Endodermal cell (in vitro differentiated cells): ENCODE measurements around the gene GPLD1. TPM values are rescaled to one million over a fixed set of nuclear protein-coding genes. Genes with fewer than 3 reads are reported as not detected.

ENCODE experiments used
- DNase-seq: peaks from one replicate; pipeline ENCODE4 v3.0.0-alpha.2; 2017
- H3K27ac ChIP-seq: 2 replicates; pipeline ENCODE4 v1.5.1; 2013; ENCODE audit warnings: mild to moderate bottlenecking, low read depth, low read length, moderate library complexity
- H3K27me3 ChIP-seq: 2 replicates; pipeline ENCODE4 v1.6.1; 2013; ENCODE audit warnings: mild to moderate bottlenecking, low read length, moderate library complexity; ENCODE audit not compliant: insufficient read depth, control insufficient read depth, poor library complexity, severe bottlenecking
- H3K36me3 ChIP-seq: 2 replicates; pipeline ENCODE4 v1.7.0; 2013; ENCODE audit warnings: mild to moderate bottlenecking, low read length, moderate library complexity; ENCODE audit not compliant: control insufficient read depth, insufficient read depth
- H3K4me1 ChIP-seq: one replicate; pipeline ENCODE4 v1.7.0; 2013; ENCODE audit warnings: low read length; ENCODE audit not compliant: control insufficient read depth, insufficient read depth
- H3K4me3 ChIP-seq: 2 replicates; pipeline ENCODE4 v1.5.1; 2013; ENCODE audit warnings: mild to moderate bottlenecking, low read length, moderate library complexity
- H3K9ac ChIP-seq: 2 replicates; pipeline ENCODE4 v1.6.1; 2013; ENCODE audit warnings: mild to moderate bottlenecking, low read length, moderate library complexity; ENCODE audit not compliant: poor library complexity, severe bottlenecking; ENCODE audit errors: extremely low read depth
- H3K9me3 ChIP-seq: 2 replicates; pipeline ENCODE4 v1.6.1; 2013; ENCODE audit warnings: mild to moderate bottlenecking, low read length, moderate library complexity; ENCODE audit not compliant: control insufficient read depth
- H3K27ac Mint-ChIP-seq: 2 replicates; pipeline ENCODE4 v1.8.0; 2020; ENCODE audit warnings: mixed read lengths
- H3K27me3 Mint-ChIP-seq: 2 replicates; pipeline ENCODE4 v1.8.0; 2021; ENCODE audit warnings: mild to moderate bottlenecking, mixed read lengths; ENCODE audit not compliant: insufficient read depth
- H3K36me3 Mint-ChIP-seq: 2 replicates; pipeline ENCODE4 v1.8.0; 2020; ENCODE audit warnings: low read depth, mixed read lengths
- H3K4me1 Mint-ChIP-seq: 2 replicates; pipeline ENCODE4 v1.8.0; 2020; ENCODE audit warnings: mixed read lengths
- H3K4me3 Mint-ChIP-seq: 2 replicates; pipeline ENCODE4 v1.8.0; 2020; ENCODE audit warnings: mild to moderate bottlenecking, moderate library complexity, mixed read lengths
- H3K9me3 Mint-ChIP-seq: 2 replicates; pipeline ENCODE4 v1.8.0; 2020; ENCODE audit warnings: mild to moderate bottlenecking, mixed read lengths
- WGBS, 2 experiments: methylation state at CpG; one replicate each; pipeline versions ENCODE4 v1.1.5 to v1.1.7; 2013; ENCODE audit warnings: missing lambda C conversion rate in 2 of 2, mixed read lengths in 1 of 2; ENCODE audit not compliant: insufficient coverage in 1 of 2, insufficient read length in 1 of 2; 5-methylcytosine and 5-hydroxymethylcytosine counted together
- total RNA-seq, 2 donors: library from RNA; stranded (reverse); fragmentation: NEBNext Ultra II Directional in 1 of 2; extraction: Animal tissue kit (Norgen Biotek cat#: 25700) in 1 of 2; gene quantifications; 2 replicates in 1 of 2; 3 replicates in 1 of 2; pipeline ENCODE4 v1.2.1, GENCODE V29; 2021
- TF ChIP-seq, protein P1 (sequence below): fragments of 200-600 bp; sonication (generic); conservative IDR thresholded peaks from 2 replicates; pipeline ENCODE4 v1.5.0; 2021; ENCODE audit warnings: antibody characterized with exemption, mild to moderate bottlenecking

Gene GPLD1
- total RNA-seq, 2 donors from 2014 or later: 5.3 to 7.5 TPM

GRCh38 chr6:24522228-24523176 lies 33.1 kb upstream of the GPLD1 start:
- no peak overlapping the region for H3K27ac Mint-ChIP-seq
- no peak for DNase-seq
- Histone ChIP-seq H3K4me3 (no peak overlapping the region), H3K27me3 (no peaks in the 10 kb centered on the region), H3K27ac (peak overlapping the region; percentile 21), H3K9ac (no peak overlapping the region), H3K9me3 (no peaks in the 10 kb centered on the region), H3K4me1 (no peaks in the 10 kb centered on the region), H3K36me3 (no peaks in the 10 kb centered on the region)
- no peak overlapping the region for H3K4me3 Mint-ChIP-seq
- no peaks in the 10 kb centered on the region for H3K36me3 Mint-ChIP-seq
- H3K4me1 Mint-ChIP-seq: no peaks in the 10 kb centered on the region
- TF ChIP-seq, protein P1, sequence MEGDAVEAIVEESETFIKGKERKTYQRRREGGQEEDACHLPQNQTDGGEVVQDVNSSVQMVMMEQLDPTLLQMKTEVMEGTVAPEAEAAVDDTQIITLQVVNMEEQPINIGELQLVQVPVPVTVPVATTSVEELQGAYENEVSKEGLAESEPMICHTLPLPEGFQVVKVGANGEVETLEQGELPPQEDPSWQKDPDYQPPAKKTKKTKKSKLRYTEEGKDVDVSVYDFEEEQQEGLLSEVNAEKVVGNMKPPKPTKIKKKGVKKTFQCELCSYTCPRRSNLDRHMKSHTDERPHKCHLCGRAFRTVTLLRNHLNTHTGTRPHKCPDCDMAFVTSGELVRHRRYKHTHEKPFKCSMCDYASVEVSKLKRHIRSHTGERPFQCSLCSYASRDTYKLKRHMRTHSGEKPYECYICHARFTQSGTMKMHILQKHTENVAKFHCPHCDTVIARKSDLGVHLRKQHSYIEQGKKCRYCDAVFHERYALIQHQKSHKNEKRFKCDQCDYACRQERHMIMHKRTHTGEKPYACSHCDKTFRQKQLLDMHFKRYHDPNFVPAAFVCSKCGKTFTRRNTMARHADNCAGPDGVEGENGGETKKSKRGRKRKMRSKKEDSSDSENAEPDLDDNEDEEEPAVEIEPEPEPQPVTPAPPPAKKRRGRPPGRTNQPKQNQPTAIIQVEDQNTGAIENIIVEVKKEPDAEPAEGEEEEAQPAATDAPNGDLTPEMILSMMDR: no peak
- no peaks in the 10 kb centered on the region for H3K27me3 Mint-ChIP-seq
- WGBS, 2 experiments: 80 to 83% methylated on average over 11 to 13 of the region's 13 CpGs
- no peaks in the 10 kb centered on the region for H3K9me3 Mint-ChIP-seq

GRCh38 chr6:24520929-24521546 lies 31.7 kb upstream of the GPLD1 start:
- H3K36me3 Mint-ChIP-seq: peaks cover under 1% of the 10 kb centered on the region
- Histone ChIP-seq H3K9ac (no peak overlapping the region), H3K4me3 (no peak overlapping the region), H3K9me3 (no peaks in the 10 kb centered on the region), H3K27ac (no peak overlapping the region), H3K27me3 (no peaks in the 10 kb centered on the region), H3K36me3 (no peaks in the 10 kb centered on the region), H3K4me1 (no peaks in the 10 kb centered on the region)
- no peaks in the 10 kb centered on the region for H3K4me1 Mint-ChIP-seq
- H3K27ac Mint-ChIP-seq: no peak overlapping the region
- 15 to 24% methylated on average over 5 to 6 of the region's 6 CpGs for WGBS, 2 experiments
- peak; percentile 87 for DNase-seq
- TF ChIP-seq, protein P1: peak; percentile 89
- no peak overlapping the region for H3K4me3 Mint-ChIP-seq
- H3K9me3 Mint-ChIP-seq: no peaks in the 10 kb centered on the region
- no peaks in the 10 kb centered on the region for H3K27me3 Mint-ChIP-seq

DNA sequence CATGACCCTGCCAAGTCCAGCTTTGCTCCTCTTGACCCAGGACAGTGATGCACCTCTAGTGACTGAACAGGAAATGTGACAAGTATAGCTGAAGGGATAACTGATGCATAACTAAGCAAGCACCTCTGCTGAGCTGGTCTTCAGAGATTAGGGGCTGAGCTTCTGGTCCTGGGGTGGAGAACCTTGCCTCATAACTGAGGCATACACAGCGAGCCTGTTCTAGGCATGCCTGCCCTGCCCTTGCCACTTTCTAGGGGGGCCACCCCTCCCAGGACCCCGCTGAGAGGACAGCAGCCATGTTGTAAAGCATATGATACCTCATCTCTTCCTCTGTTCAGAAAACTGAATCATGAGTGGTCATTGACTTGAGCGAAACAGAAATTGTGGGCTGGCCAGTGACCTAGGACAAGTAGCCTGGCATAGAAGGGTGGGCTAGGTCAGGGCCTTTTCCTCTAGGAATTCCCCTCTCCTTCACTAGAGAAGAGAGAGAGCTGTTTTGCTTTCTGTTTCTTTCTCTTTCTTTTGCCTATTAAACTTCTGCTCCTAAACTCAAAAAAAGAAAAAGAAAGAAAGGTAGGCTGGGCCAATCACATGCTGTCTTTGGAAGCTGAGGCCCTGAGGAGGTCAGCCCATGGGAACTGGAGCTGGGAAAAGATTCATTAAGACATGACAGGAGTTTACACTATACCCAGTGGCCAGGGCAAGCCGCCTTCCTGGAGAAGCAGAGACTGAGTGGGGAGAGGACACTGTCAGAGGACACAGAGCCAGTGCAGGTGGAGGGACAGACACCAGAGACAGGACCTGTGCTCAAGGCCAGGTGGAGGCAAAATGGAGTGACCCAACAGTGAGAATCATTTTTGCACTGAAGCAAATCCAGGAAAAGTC lies 28.5 kb upstream of the GPLD1 start:
- H3K4me1 Mint-ChIP-seq: no peaks in the 10 kb centered on the region
- Histone ChIP-seq H3K9ac (no peak overlapping the region), H3K27me3 (no peaks in the 10 kb centered on the region), H3K4me3 (no peak overlapping the region), H3K36me3 (no peaks in the 10 kb centered on the region), H3K4me1 (no peaks in the 10 kb centered on the region), H3K9me3 (no peaks in the 10 kb centered on the region), H3K27ac (no peak overlapping the region)
- no peaks in the 10 kb centered on the region for H3K27me3 Mint-ChIP-seq
- TF ChIP-seq, protein P1: no peak
- DNase-seq: no peak
- no peak overlapping the region for H3K4me3 Mint-ChIP-seq
- WGBS, 2 experiments: 94 to 100% methylated on average over 2 to 4 of the region's 4 CpGs
- H3K27ac Mint-ChIP-seq: peak overlapping the region; percentile 66
- no peaks in the 10 kb centered on the region for H3K9me3 Mint-ChIP-seq
- peaks cover 13% of the 10 kb centered on the region for H3K36me3 Mint-ChIP-seq
